HL-60/S4 (cell line): ENCODE data around the gene RUNX1.

ENCODE experiments used
- in situ Hi-C: fragments of 300-500 bp; cut with MboI; formaldehyde crosslinking; loops from 2 replicates; pipeline ENCODE4 v1.14.3; 2022; ENCODE audit warnings: low sequenced_read_pairs

Gene RUNX1

GRCh38 chr21:34838956-34839820, 209.9 kb downstream of the RUNX1 start:
- in situ Hi-C loops = no loop called here

- in situ Hi-C loops = no loop called here
These were observed 212.1 kb downstream of the RUNX1 start for GRCh38 chr21:34836933-34837505.

GRCh38 chr21:34836103-34836932, 212.8 kb downstream of the RUNX1 start:
- in situ Hi-C loops = no loop called here

- in situ Hi-C loops = no loop called here
These were observed 213.6 kb downstream of the RUNX1 start for GRCh38 chr21:34835526-34835925.

GRCh38 chr21:34834852-34835501, 214.1 kb downstream of the RUNX1 start:
- in situ Hi-C loops = no loop called here

GRCh38 chr21:34834290-34834689, 214.8 kb downstream of the RUNX1 start:
- in situ Hi-C loops = no loop called here

GRCh38 chr21:34833465-34833864, 215.6 kb downstream of the RUNX1 start:
- in situ Hi-C loops = no loop called here

GRCh38 chr21:34830386-34831170, 218.5 kb downstream of the RUNX1 start:
- in situ Hi-C loops = no loop called here

GRCh38 chr21:34827445-34828235, 221.5 kb downstream of the RUNX1 start:
- in situ Hi-C loops = no loop called here

GRCh38 chr21:34826836-34827235, 222.3 kb downstream of the RUNX1 start:
- in situ Hi-C loops = no loop called here

GRCh38 chr21:34825948-34826548, 223.1 kb downstream of the RUNX1 start:
- in situ Hi-C loops = no loop called here

GRCh38 chr21:34825101-34825500, 224.0 kb downstream of the RUNX1 start:
- in situ Hi-C loops = no loop called here

GRCh38 chr21:34824314-34824713, 224.8 kb downstream of the RUNX1 start:
- in situ Hi-C loops = no loop called here

- in situ Hi-C loops = no loop called here
These were observed 226.2 kb downstream of the RUNX1 start for GRCh38 chr21:34822942-34823341.

- in situ Hi-C loops = no loop called here
These were observed 226.9 kb downstream of the RUNX1 start for GRCh38 chr21:34822168-34822567.

GRCh38 chr21:34821717-34822116, 227.4 kb downstream of the RUNX1 start:
- in situ Hi-C loops = no loop called here

- in situ Hi-C loops = no loop called here
These were observed 229.1 kb downstream of the RUNX1 start for GRCh38 chr21:34820051-34820450.

- in situ Hi-C loops = no loop called here
These were observed 229.6 kb downstream of the RUNX1 start for GRCh38 chr21:34819357-34819999.
